Dendritic cell treated with granulocyte-macrophage colony-stimulating factor and Interleukin-4, amounts not matched to agents 40 ng/mL and 50 ng/mL, for 4 days (primary cell): ENCODE data around the gene RABGAP1L.
A peak's percentile ranks its signal among the peaks of the same experiment; 100 is the strongest.

ENCODE experiments used
- H3K27ac Mint-ChIP-seq: one replicate; pipeline ENCODE4 v1.8.0; 2022; ENCODE audit warnings: mild to moderate bottlenecking, mixed read lengths
- H3K27me3 Mint-ChIP-seq: one replicate; pipeline ENCODE4 v1.8.0; 2022; ENCODE audit warnings: mild to moderate bottlenecking, mixed read lengths
- H3K36me3 Mint-ChIP-seq: one replicate; pipeline ENCODE4 v1.8.0; 2022; ENCODE audit warnings: low read depth, mixed read lengths
- H3K4me1 Mint-ChIP-seq: one replicate; pipeline ENCODE4 v1.8.0; 2022; ENCODE audit warnings: low read depth, mixed read lengths
- H3K4me3 Mint-ChIP-seq: one replicate; pipeline ENCODE4 v1.8.0; 2022; ENCODE audit warnings: mild to moderate bottlenecking, moderate library complexity, mixed read lengths
- H3K9me3 Mint-ChIP-seq: one replicate; pipeline ENCODE4 v1.8.0; 2022; ENCODE audit warnings: mixed read lengths
- intact Hi-C: fragments of 100-400 bp; cut with micrococcal nuclease; formaldehyde crosslinking; loops from one replicate; pipeline ENCODE4 v1.15.0; 2022

RABGAP1L gene

DNA sequence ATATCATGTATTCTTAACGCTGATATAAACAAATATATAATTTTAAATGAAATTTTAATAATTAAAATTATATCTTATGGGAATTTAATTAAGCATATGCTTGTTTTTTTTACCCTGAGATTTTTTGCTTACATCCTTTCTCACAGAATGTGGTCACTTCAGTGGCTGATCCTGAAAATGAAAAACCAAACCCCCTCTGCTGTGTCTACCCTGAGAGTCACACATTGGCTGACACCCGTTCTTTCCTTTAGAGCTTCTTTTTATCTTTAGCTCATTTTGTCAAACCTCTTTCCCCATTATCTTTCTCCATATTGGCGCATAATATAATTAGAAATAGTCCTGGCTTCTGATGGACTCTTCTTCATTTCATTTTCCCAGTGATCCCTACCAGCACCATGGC, 829.7 kb downstream of the RABGAP1L start:
- Mint-ChIP-seq H3K36me3 (peaks cover 20% of the 10 kb centered on the region), H3K4me3 (no peak overlapping the region), H3K4me1 (no peaks in the 10 kb centered on the region), H3K9me3 (no peaks in the 10 kb centered on the region), H3K27me3 (no peaks in the 10 kb centered on the region), H3K27ac (peak overlapping the region; percentile 78)
- intact Hi-C loops, result no loop called here

DNA sequence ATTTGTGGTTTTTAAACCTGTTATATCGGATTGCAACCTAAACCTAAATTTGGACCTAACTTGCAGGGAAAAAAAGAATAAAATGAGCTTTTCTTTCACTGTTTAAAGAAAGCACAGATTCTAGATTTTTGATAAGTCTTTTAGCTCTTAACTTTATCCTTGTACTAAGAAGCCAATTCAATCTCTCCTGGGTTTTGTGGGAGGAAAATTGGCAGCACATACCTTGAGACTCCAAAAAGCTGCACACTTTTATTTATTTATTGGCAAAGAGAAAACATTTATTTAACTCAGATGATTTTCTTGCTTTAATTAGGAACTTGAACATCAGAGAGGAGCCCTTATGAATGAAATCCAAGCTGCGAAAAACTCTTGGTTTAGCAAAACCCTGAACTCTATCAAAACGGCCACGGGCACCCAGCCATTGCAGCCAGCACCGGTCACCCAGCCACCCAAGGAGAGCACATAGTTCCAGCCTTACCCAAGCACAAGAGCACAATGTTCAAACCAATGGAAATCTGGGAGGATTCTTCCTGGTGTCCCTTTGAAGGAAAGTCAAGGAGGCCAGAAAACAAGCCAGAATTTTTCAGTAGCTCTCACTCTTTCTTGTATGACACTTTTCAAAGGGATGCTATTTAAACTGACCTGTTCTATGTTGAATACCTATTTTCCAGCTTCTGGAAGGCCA, 830.4 kb downstream of the RABGAP1L start:
- peaks cover 20% of the 10 kb centered on the region for H3K36me3 Mint-ChIP-seq

DNA sequence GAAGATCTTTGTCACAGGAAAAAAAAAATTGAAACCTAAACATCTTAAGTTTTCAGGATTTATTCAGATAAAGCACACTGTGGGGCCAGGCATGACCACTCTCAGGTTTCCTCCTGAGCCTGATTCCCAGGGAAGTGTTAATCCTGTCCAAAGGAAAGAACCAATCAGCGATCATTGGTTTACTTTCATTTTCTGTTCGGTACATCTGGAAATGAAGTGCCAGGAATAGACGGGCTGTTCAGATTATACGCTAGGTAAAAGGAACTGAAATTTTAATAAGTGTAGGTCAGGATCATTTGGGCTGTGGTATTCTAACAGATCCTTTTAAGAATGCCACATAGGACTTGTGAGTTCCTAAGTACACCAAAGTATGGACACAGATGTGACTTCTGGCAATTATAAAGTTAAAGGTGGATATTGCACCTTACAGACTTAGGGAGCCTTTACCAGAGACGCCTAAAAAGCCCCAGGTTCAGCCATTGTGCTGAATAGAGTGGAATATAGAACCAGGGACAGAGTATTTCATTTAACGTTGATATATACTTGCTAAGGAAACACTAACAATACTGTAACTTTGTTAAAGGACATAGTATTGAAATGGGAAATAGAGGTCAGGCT, 831.2 kb downstream of the RABGAP1L start:
- H3K27ac Mint-ChIP-seq, result peak overlapping the region; percentile 78
- intact Hi-C loops, result loop anchor here (10.0 kb wide), 1 partner anchor 966 kb away; the partner anchor contains the start of gene RC3H1

More for the DNA sequence above, 830.4 kb downstream of the RABGAP1L start:
- Mint-ChIP-seq H3K27me3 (no peaks in the 10 kb centered on the region), H3K4me1 (no peaks in the 10 kb centered on the region), H3K4me3 (no peak overlapping the region), H3K27ac (peak overlapping the region; percentile 78), H3K9me3 (no peaks in the 10 kb centered on the region)
- intact Hi-C loops, result loop anchor here (10.0 kb wide), 1 partner anchor 965 kb away; the partner anchor contains the start of gene RC3H1

DNA sequence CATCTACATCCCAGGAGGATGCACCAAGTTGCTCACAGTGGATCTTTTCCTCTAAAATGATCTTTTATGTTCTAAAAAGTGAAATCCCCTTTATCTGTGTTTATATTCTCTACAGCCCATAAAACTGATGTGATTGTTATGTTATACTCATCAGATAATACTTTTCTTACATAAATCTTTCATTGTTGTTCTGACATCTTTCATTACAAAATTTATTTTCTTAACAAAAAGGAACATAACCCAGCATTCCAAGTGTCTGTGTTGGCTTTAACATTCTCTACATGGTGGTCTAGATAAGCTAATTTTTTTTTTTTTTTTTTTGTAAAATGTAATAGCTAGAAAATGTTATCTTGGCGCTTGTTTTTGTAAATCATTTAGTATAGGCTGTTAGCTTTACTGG, 832.2 kb downstream of the RABGAP1L start:
- Mint-ChIP-seq H3K27me3 (no peaks in the 10 kb centered on the region), H3K4me1 (no peaks in the 10 kb centered on the region), H3K9me3 (no peaks in the 10 kb centered on the region), H3K27ac (no peak overlapping the region), H3K36me3 (peaks cover 22% of the 10 kb centered on the region), H3K4me3 (no peak overlapping the region)
- intact Hi-C loops, result loop anchor here (10.0 kb wide), 1 partner anchor 967 kb away; the partner anchor contains the start of gene RC3H1

More for the DNA sequence above, 831.2 kb downstream of the RABGAP1L start:
- no peaks in the 10 kb centered on the region for H3K27me3 Mint-ChIP-seq
- H3K4me3 Mint-ChIP-seq, result peak overlapping the region; percentile 63
- H3K9me3 Mint-ChIP-seq, result no peaks in the 10 kb centered on the region
- H3K4me1 Mint-ChIP-seq, result no peaks in the 10 kb centered on the region
- peaks cover 20% of the 10 kb centered on the region for H3K36me3 Mint-ChIP-seq

DNA sequence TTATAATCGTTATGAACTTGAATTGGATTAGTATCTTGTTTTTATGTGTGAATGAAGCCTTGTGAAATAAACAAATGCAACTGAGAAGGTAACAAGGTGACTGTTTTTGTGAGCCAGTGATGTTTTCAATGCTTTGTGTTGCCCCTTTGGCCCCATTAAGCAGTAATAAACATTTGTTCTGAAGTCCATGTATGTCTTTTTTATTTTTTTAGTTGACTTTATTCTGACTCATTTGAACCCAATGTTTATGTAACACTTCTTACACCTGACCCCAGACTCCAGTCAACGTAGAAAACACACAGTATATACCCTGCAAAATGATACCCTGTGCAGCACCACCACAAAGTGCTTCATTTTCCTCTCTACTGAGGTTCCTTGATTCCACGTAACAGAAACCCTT, 835.8 kb downstream of the RABGAP1L start:
- H3K27ac Mint-ChIP-seq, result no peak overlapping the region
- no peaks in the 10 kb centered on the region for H3K27me3 Mint-ChIP-seq
- H3K36me3 Mint-ChIP-seq, result peaks cover 17% of the 10 kb centered on the region
- H3K4me3 Mint-ChIP-seq, result no peak overlapping the region
- intact Hi-C loops, result loop anchor here (10.0 kb wide), 1 partner anchor 970 kb away; the partner anchor contains the start of gene RC3H1
- peaks cover 5% of the 10 kb centered on the region for H3K4me1 Mint-ChIP-seq
- H3K9me3 Mint-ChIP-seq, result no peaks in the 10 kb centered on the region

DNA sequence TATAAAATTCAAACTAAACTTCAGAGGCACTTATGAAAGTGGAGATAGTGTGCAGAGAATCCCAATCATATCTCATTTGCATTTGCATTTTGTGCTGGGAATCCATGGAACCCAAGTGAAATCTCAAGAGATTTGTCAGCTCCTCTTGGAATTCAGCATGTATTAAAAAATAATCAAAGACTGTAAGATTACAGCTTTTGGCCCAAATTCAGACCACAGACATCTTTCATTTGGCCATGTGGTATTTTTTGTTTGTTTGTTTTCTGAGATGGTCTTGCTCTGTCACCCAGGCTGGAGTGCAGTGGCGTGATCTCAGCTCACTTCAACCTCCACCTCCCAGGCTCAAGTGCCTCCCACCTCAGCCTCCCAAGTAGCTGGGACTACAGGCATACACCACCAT, 836.6 kb downstream of the RABGAP1L start:
- Mint-ChIP-seq H3K27me3 (no peaks in the 10 kb centered on the region), H3K27ac (no peak overlapping the region), H3K9me3 (no peaks in the 10 kb centered on the region), H3K36me3 (peaks cover 17% of the 10 kb centered on the region), H3K4me1 (peaks cover 5% of the 10 kb centered on the region), H3K4me3 (no peak overlapping the region)
- intact Hi-C loops, result loop anchor here (2.0 to 10.0 kb wide), 2 partner anchors 225 to 971 kb away; partner anchors contain the start of gene RC3H1

DNA sequence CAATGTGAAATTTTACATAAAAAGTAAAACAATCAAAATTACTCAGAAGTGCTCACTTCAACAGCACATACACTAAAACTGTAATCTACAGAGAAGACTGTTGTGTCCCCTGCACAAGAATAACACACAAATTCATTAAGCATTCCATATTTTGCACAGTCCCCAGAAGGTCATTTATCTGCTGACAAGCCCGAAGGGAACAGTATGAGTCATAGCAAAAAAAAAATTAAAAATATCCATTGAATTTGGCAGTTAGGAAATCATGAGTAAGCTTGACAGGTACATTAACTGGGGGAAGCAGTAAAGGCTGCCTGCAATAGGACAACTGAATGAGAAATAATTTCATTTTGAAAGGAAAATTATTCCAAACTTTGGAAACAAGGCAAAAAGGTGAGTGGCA, 837.2 kb downstream of the RABGAP1L start:
- Mint-ChIP-seq H3K27me3 (no peaks in the 10 kb centered on the region), H3K9me3 (no peaks in the 10 kb centered on the region), H3K4me1 (peaks cover 11% of the 10 kb centered on the region), H3K36me3 (peaks cover 17% of the 10 kb centered on the region), H3K27ac (no peak overlapping the region), H3K4me3 (no peak overlapping the region)
- intact Hi-C loops, result loop anchor here (2.0 to 10.0 kb wide), 2 partner anchors 226 to 972 kb away; partner anchors contain the start of gene RC3H1

DNA sequence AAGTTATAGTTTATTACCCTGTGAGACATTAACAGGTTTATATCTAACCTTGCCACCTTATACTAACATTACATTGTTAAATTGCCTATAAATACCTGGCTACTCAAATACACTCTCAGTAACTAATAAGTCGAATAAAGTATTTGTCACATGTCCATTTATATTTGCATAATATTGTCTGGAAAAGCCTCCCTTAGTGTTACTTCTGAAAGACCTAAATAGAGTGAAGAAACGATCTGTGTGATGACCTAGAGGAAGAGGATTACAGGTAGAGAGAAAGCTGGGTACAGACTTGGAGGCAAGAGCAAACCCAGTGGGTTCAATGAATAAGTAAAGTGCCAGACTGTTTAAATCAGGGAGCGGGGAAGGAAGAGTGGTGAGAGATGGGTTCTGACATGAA, 837.7 kb downstream of the RABGAP1L start:
- H3K27me3 Mint-ChIP-seq, result no peaks in the 10 kb centered on the region
- no peak overlapping the region for H3K4me3 Mint-ChIP-seq
- intact Hi-C loops, result loop anchor here (2.0 to 10.0 kb wide), 2 partner anchors 226 to 972 kb away; partner anchors contain the start of gene RC3H1
- no peaks in the 10 kb centered on the region for H3K9me3 Mint-ChIP-seq
- H3K27ac Mint-ChIP-seq, result peak overlapping the region; percentile 18
- peaks cover 17% of the 10 kb centered on the region for H3K36me3 Mint-ChIP-seq
- H3K4me1 Mint-ChIP-seq, result peaks cover 17% of the 10 kb centered on the region

DNA sequence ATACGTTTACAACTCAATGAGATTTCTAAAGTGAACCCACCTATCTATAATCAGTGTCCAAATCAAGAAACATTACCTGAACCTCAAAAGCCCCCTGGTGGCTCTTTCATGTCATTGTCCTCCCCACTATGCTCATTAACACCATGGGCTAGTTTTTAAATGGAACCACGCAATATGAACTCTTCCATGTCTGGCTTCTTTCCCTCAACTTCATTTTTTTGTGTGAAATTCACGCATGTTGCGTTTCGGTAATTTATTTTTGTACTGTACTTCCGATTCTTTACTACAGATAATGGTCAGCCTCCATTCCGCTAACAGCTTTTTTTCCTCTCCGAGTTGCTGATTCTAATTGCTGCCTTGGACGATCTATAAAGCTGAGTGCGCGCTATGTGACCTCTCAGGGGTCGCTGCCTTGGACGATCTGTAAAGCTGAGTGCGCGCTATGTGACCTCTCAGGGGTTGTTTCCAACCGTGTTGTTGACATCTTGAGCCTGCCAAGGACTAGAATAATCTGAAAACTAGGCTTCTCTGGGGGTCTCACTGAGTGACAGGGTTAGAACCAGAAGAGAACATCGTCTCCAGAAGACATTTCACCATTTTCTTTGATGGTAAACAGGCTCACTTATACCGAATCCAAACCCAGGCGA, 839.4 kb downstream of the RABGAP1L start:
- intact Hi-C loops, result loop anchor here (1.0 to 10.0 kb wide), 2 partner anchors 25 to 974 kb away; partner anchors contain the start of genes MRPS14 and RC3H1
- Mint-ChIP-seq H3K4me3 (no peak overlapping the region), H3K27me3 (no peaks in the 10 kb centered on the region), H3K36me3 (peaks cover 17% of the 10 kb centered on the region), H3K9me3 (no peaks in the 10 kb centered on the region), H3K27ac (no peak overlapping the region), H3K4me1 (peaks cover 31% of the 10 kb centered on the region)

DNA sequence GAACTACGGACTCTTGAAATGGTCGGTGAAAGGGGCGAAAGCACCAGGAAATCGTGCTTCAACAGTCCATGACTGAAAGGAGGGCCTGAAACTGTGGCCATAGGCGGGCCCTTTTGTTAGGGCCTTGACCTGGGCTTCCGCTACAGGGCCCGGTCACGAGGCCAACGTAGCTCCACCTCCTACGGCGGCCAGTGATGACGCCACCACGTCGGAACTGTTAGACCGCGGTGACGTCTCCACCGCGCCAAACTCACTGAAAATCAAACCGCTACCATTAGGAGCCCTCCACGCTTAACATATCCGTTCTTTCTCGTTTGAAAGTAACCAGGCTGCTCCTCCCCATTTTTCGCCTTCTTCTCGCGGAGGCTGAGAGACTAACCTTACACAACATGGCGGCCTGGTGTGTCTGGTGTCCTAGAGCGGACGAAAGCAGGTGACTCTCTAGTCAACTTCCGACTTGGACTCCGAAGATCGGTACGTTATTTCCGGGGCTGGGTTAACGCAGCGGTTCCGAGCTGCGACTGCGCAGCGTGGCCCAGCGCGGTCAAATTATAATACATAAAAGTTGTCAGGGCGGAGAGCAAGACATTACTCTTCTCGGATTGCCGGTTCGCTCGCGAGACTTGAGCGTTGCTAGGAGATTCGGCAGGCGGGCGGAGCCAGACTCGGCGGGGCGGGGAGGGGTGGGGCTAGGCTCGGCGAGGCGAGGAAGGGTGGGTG, 840.1 kb downstream of the RABGAP1L start:
- no peak overlapping the region for H3K27ac Mint-ChIP-seq
- peaks cover 17% of the 10 kb centered on the region for H3K36me3 Mint-ChIP-seq
- H3K9me3 Mint-ChIP-seq, result no peaks in the 10 kb centered on the region
- H3K4me3 Mint-ChIP-seq, result no peak overlapping the region
- peaks cover 37% of the 10 kb centered on the region for H3K4me1 Mint-ChIP-seq
- intact Hi-C loops, result loop anchor here (1.0 to 10.0 kb wide), 2 partner anchors 24 to 975 kb away; partner anchors contain the start of genes MRPS14 and RC3H1
- H3K27me3 Mint-ChIP-seq, result no peaks in the 10 kb centered on the region

DNA sequence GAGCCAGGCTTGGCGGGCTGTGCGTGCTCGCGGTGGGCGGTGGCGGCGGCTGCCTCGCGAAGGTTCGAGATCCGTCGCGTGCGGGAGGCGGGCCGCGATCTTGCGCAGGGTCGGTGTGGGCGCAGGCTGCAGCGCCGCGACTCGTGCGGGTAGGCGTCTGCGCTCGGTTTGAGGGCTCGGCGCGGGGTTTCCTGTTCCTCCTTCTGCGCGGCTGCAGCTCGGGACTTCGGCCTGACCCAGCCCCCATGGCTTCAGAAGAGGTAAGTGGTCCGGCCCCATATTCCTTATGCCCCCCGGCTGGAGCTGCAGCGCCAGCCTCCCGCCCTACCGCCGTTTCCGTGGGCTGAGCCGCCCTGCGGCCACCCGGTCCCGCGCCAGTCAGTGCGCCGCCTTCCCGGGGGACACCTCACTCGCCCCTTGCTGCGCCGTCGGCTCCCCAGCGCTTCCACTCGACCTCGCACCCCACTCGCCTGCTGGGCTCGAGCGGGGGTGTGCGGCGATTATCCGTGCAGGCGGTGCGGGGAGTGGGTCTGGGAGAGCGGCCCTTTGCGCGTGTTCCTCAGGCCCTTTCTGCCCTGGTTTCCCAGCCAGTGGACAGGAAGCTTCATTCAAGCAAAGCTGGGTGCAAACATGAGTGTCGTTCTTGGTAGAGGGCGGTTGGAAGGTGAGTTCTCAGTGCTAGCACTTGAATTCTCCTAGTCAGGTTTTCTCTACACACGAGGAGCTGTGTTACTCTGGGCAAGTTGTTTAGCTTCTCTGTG, 840.8 kb downstream of the RABGAP1L start, which contains the start of gene CACYBP:
CACYBP (plus strand) TSS at position 12 of the 761 bp plus-strand sequence; CDS start at position 246, 234 bp downstream.
- Mint-ChIP-seq H3K4me3 (no peak within 1 kb of the TSS), H3K9me3 (no peaks in the 10 kb centered on the region), H3K27me3 (no peaks in the 10 kb centered on the region), H3K4me1 (peaks cover 41% of the 10 kb centered on the region), H3K36me3 (peaks cover 20% of the 10 kb centered on the region), H3K27ac (no peak within 1 kb of the TSS)
- intact Hi-C loops, result loop anchor here (1.0 to 10.0 kb wide), 2 partner anchors 23 to 975 kb away; partner anchors contain the start of genes MRPS14 and RC3H1

DNA sequence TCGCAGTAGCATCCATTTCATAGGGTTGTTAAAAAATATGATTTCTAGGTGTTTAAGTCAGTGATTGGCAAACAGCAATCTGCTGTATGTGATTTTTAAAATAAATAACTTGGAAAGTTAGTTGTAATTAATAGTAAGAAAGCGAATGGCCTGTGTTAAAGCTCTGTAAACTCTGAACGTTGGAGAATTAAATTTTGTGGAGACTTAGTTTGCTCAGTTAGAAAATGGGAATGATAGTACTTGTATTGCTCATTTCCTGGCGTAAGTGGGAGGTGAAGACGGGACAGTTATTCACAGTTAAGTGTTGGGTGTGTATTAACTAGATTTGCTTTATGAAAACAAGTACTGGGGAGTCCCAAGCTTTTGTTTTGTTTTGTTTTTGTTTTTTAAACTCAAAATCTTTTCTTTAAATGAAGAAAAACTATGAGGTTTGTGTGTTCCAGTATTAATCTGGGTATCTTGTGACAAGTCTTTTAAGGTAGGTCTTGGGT, 841.4 kb downstream of the RABGAP1L start:
- peaks cover 48% of the 10 kb centered on the region for H3K4me1 Mint-ChIP-seq
- no peak overlapping the region for H3K27ac Mint-ChIP-seq
- H3K36me3 Mint-ChIP-seq, result peaks cover 26% of the 10 kb centered on the region
- no peaks in the 10 kb centered on the region for H3K27me3 Mint-ChIP-seq
- H3K4me3 Mint-ChIP-seq, result no peak overlapping the region
- H3K9me3 Mint-ChIP-seq, result no peaks in the 10 kb centered on the region
- intact Hi-C loops, result no loop called here
